ENCODE data around the gene HOXB7. TPM values are rescaled to one million over a fixed set of nuclear protein-coding genes. Genes with fewer than 3 reads are reported as not detected.

Gene HOXB7
- total RNA-seq, 1 donor from 2014 or later: 1.2 TPM

- no peak for TF ChIP-seq CTCF (IDR thresholded peaks at IDR 0.05)
- Histone ChIP-seq H3K36me3 (no peaks in the 10 kb centered on the region), H3K27me3 (peaks cover 78% of the 10 kb centered on the region), H3K9me3 (no peaks in the 10 kb centered on the region), H3K27ac (peak overlapping the region; percentile 83), H3K4me3 (peak overlapping the region; percentile 59), H3K4me1 (peaks cover 11% of the 10 kb centered on the region)
- ATAC-seq: no peak
- intact Hi-C loops (cut with DNase I): no loop called here
- DNase-seq: no peak
These were observed 34.1 kb downstream of the HOXB7 start for GRCh38 chr17:48576479-48577309.

DNA sequence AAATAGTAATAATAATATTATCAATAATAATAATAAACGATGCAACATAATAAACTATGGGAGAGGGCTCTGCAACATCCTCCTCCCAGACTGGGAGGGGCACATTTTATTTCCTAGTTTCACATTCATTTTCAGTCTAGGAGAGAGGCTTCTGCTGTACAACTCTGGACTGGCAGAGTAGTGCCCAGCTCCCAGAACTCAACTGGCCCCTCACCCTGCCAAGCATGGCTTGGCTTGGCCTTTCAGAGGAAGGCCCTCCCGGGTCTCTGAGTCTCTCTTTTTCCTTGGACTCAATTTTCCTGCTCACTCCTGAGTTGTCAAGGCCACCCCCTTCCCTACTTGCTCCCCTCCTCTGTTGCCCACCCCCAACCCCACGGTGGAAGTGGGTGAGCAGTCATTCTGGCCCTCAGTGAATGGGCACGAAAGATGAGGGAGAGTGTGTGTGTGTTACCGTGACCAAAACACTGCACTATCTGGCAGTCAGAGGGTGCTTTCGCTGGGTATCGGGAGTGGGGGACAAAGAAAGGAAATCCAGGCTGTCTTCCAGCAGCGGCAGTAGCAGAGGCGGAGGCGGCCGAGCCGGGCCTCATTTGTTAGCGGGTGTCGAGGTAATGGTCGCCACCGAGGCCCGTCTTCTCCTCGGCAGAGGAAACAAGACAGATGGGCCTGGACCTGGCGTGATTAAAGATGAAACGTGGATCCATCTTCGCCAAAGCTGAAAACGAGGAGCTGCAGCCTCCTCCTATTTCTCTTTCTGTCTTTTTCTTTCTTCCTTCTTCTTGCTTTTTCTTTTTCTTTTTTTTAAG, 34.9 kb downstream of the HOXB7 start:
- Histone ChIP-seq H3K27me3 (peaks cover 74% of the 10 kb centered on the region), H3K4me1 (peaks cover 7% of the 10 kb centered on the region), H3K4me3 (peak overlapping the region; percentile 59), H3K36me3 (no peaks in the 10 kb centered on the region), H3K27ac (peak overlapping the region; percentile 83), H3K9me3 (no peaks in the 10 kb centered on the region)
- no peak for TF ChIP-seq CTCF (IDR thresholded peaks at IDR 0.05)
- no peak for DNase-seq
- intact Hi-C loops (cut with DNase I): no loop called here
- ATAC-seq: peak; percentile 24

GRCh38 chr17:48575066-48575582, 35.7 kb downstream of the HOXB7 start:
- Histone ChIP-seq H3K27me3 (peaks cover 72% of the 10 kb centered on the region), H3K27ac (peak overlapping the region; percentile 83), H3K36me3 (no peaks in the 10 kb centered on the region), H3K9me3 (no peaks in the 10 kb centered on the region), H3K4me1 (peaks cover 7% of the 10 kb centered on the region), H3K4me3 (peak overlapping the region; percentile 59)
- no peak for ATAC-seq
- no peak for DNase-seq
- intact Hi-C loops (cut with DNase I): no loop called here
- no peak for TF ChIP-seq CTCF (IDR thresholded peaks at IDR 0.05)

DNA sequence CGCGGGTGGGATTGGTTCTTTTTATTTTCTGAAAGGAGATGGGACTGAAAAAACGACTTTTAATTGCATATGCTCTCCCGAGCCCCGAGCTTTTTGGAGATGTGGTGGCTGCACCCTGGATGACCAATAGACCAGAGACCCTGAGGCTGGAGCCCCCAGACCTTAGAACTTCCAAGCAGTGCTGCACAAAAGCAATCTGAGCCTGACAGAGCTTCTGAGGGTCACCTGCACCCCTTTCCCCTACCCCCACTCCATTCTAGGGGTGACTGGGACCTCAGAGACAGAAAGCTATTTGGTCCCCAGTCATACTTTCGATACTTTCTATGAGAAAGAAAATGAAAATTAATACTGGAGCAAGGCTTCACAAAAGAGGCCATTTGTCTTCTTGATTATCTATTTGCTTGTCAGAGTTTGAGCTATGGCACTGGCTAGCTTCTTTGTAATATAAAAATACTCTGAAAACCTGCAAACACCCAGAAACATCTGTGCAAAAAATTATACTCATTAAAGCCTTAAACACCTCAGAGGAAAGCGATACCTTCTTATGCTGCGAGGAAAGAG, 36.2 kb downstream of the HOXB7 start:
- Histone ChIP-seq H3K4me1 (peaks cover 7% of the 10 kb centered on the region), H3K27me3 (peaks cover 72% of the 10 kb centered on the region), H3K27ac (peak overlapping the region; percentile 83)

More for the DNA sequence above, 36.2 kb downstream of the HOXB7 start:
- DNase-seq: no peak
- Histone ChIP-seq H3K9me3 (no peaks in the 10 kb centered on the region), H3K36me3 (no peaks in the 10 kb centered on the region), H3K4me3 (peak overlapping the region; percentile 59)
- intact Hi-C loops (cut with DNase I): no loop called here
- ATAC-seq: no peak
- TF ChIP-seq CTCF (IDR thresholded peaks at IDR 0.05): no peak
